ENCODE data around the gene MRPL37.
"Not testable (repeated sequence)": the region's sequence is repeated elsewhere in the genome, so short reads cannot be mapped to it uniquely, and the experiment has no call there.

- not testable (repeated sequence) for TF ChIP-seq CTCF (conservative IDR thresholded peaks at IDR 0.05; ENCODE audit: low read length); EZH2phosphoT487 (IDR thresholded peaks at IDR 0.05; ENCODE audit: borderline replicate concordance, low read depth, low read length)
Observed at GRCh38 chr1:54207896-54208295, 7.9 kb downstream of the MRPL37 start.

Data from OCI-LY7 (cell line).